GM23338 (cell line): ENCODE data around the gene OR2M7. TPM values are rescaled to one million over a fixed set of nuclear protein-coding genes. Genes with fewer than 3 reads are reported as not detected.

Experiments
- ATAC-seq: fragments of 200-7000 bp; cut with Tn5 transposase; 3 replicates; pipeline ENCODE4 v1.9.1; 2020
- DNase-seq: peaks from one replicate; pipeline ENCODE4 v3.0.0-alpha.2; 2015; ENCODE audit warnings: low spot score
- H2AFZ ChIP-seq: fragments of 200-600 bp; sonication (generic); 2 replicates; pipeline ENCODE4 v1.8.0; 2016; ENCODE audit warnings: antibody characterized with exemption, mild to moderate bottlenecking, moderate library complexity
- H3F3A ChIP-seq: fragments of 200-600 bp; sonication (generic); replicated peaks from 2 replicates; pipeline ENCODE4 v1.8.0; 2017; ENCODE audit warnings: antibody characterized with exemption, mixed run types, low read depth
- H3K27ac ChIP-seq: fragments of 200-600 bp; sonication (generic); 2 replicates; pipeline ENCODE4 v1.6.1; 2016; ENCODE audit warnings: low read depth
- H3K27me3 ChIP-seq: fragments of 200-600 bp; sonication (generic); 2 replicates; pipeline ENCODE4 v1.8.0; 2016; ENCODE audit warnings: mild to moderate bottlenecking, mixed run types, moderate library complexity; ENCODE audit not compliant: insufficient read depth
- H3K36me3 ChIP-seq: fragments of 200-600 bp; sonication (generic); 2 replicates; pipeline ENCODE4 v1.8.0; 2016; ENCODE audit warnings: mild to moderate bottlenecking; ENCODE audit not compliant: insufficient read depth
- H3K4me1 ChIP-seq: fragments of 200-600 bp; sonication (generic); 2 replicates; pipeline ENCODE4 v1.8.0; 2016; ENCODE audit warnings: mild to moderate bottlenecking, moderate library complexity; ENCODE audit not compliant: insufficient read depth
- H3K4me2 ChIP-seq: fragments of 200-600 bp; sonication (generic); 2 replicates; pipeline ENCODE4 v1.7.1; 2017; ENCODE audit warnings: mixed run types
- H3K4me3 ChIP-seq: fragments of 200-600 bp; sonication (generic); 2 replicates; pipeline ENCODE4 v1.6.1; 2016; ENCODE audit warnings: mixed run types
- H3K79me2 ChIP-seq: fragments of 200-600 bp; sonication (generic); replicated peaks from 2 replicates; pipeline ENCODE4 v1.8.0; 2017; ENCODE audit warnings: mild to moderate bottlenecking; ENCODE audit not compliant: insufficient read depth
- H3K9me2 ChIP-seq: fragments of 200-600 bp; sonication (generic); 2 replicates; pipeline ENCODE4 v1.8.0; 2017; ENCODE audit not compliant: insufficient read depth
- H4K20me1 ChIP-seq: fragments of 200-600 bp; sonication (generic); replicated peaks from 2 replicates; pipeline ENCODE4 v1.8.0; 2017; ENCODE audit warnings: mild to moderate bottlenecking; ENCODE audit not compliant: insufficient read depth
- H3K27ac Mint-ChIP-seq: 2 replicates; pipeline ENCODE4 v1.8.0; 2020; ENCODE audit warnings: inconsistent platforms, mild to moderate bottlenecking, moderate library complexity, mixed read lengths
- H3K27me3 Mint-ChIP-seq: 3 replicates; pipeline ENCODE4 v1.8.0; 2022; ENCODE audit warnings: low read depth, mild to moderate bottlenecking, moderate library complexity, mixed read lengths, inconsistent platforms; ENCODE audit not compliant: insufficient read depth, poor library complexity
- H3K36me3 Mint-ChIP-seq: 3 replicates; pipeline ENCODE4 v1.8.0; 2021; ENCODE audit warnings: low read depth, mild to moderate bottlenecking, inconsistent platforms, moderate library complexity, mixed read lengths
- H3K4me1 Mint-ChIP-seq: 3 replicates; pipeline ENCODE4 v1.8.0; 2020; ENCODE audit warnings: mild to moderate bottlenecking, inconsistent platforms, mixed read lengths
- H3K4me3 Mint-ChIP-seq: 3 replicates; pipeline ENCODE4 v1.8.0; 2021; ENCODE audit warnings: moderate library complexity, mild to moderate bottlenecking, inconsistent platforms, mixed read lengths
- H3K9me3 Mint-ChIP-seq: 3 replicates; pipeline ENCODE4 v1.8.0; 2020; ENCODE audit warnings: moderate library complexity, mild to moderate bottlenecking, inconsistent platforms, mixed read lengths
- CREB1 ChIP-seq: fragments of 250-450 bp; sonication (Bioruptor Pico); IDR thresholded peaks from 2 replicates; pipeline ENCODE4 v1.5.0; 2020; ENCODE audit warnings: low read depth, mild to moderate bottlenecking, moderate library complexity
- CTCF ChIP-seq, 2 experiments: fragments of 200-600 bp in 1 of 2; sonication (generic) in 1 of 2; conservative IDR thresholded peaks; 2 replicates each; pipeline versions ENCODE4 v1.5.1 to v1.6.1; 2016 to 2017; ENCODE audit warnings: antibody characterized with exemption in 2 of 2, low read depth in 2 of 2, mild to moderate bottlenecking in 2 of 2, moderate library complexity in 1 of 2
- ETS1 ChIP-seq: IDR thresholded peaks from 2 replicates; pipeline ENCODE4 v1.6.1; 2016; ENCODE audit warnings: antibody characterized with exemption
- EZH2 ChIP-seq: fragments of 200-600 bp; sonication (generic); IDR thresholded peaks from one replicate; pipeline ENCODE4 v1.8.0; 2017; ENCODE audit warnings: antibody characterized with exemption, mild to moderate bottlenecking, low read depth; ENCODE audit not compliant: unreplicated experiment
- EZH2phosphoT487 ChIP-seq: fragments of 200-600 bp; sonication (generic); IDR thresholded peaks from one replicate; pipeline ENCODE4 v1.8.1; 2018; ENCODE audit warnings: antibody characterized with exemption; ENCODE audit not compliant: unreplicated experiment
- JUNB ChIP-seq: IDR thresholded peaks from one replicate; pipeline ENCODE4 v1.6.1; 2016; ENCODE audit warnings: antibody characterized with exemption; ENCODE audit not compliant: unreplicated experiment
- NANOG ChIP-seq: IDR thresholded peaks from 2 replicates; pipeline ENCODE4 v1.6.1; 2016; ENCODE audit warnings: antibody characterized with exemption, borderline replicate concordance
- POLR2AphosphoS5 ChIP-seq: IDR thresholded peaks from 2 replicates; pipeline ENCODE4 v1.6.1; 2016; ENCODE audit warnings: antibody characterized with exemption, low read depth
- STAT1 ChIP-seq: IDR thresholded peaks from one replicate; pipeline ENCODE4 v1.6.1; 2016; ENCODE audit warnings: antibody characterized with exemption; ENCODE audit not compliant: unreplicated experiment
- ZNF114 ChIP-seq: fragments of 250-450 bp; sonication (Bioruptor Pico); IDR thresholded peaks from 2 replicates; pipeline ENCODE4 v1.5.0; 2020; ENCODE audit warnings: mild to moderate bottlenecking, moderate library complexity
- ZNF331 ChIP-seq: fragments of 250-450 bp; sonication (Bioruptor Pico); IDR thresholded peaks from 2 replicates; pipeline ENCODE4 v1.5.0; 2020; ENCODE audit warnings: low read depth, mild to moderate bottlenecking, moderate library complexity
- ZNF462 ChIP-seq: fragments of 250-450 bp; sonication (Bioruptor Pico); IDR thresholded peaks from 2 replicates; pipeline ENCODE4 v1.5.0; 2020; ENCODE audit warnings: mild to moderate bottlenecking, moderate library complexity
- polyA plus RNA-seq: library from polyadenylated mRNA; unstranded; fragments of >200 nt; fragmentation: Nextera tagmentation; extraction: Ambion mirVana; gene quantifications from 2 replicates; pipeline ENCODE4 v1.2.1, GENCODE V29; 2016
- total RNA-seq: library from RNA; depleted of rRNA; stranded (reverse); fragments of >200 nt; shearing (Covaris generic); gene quantifications from 2 replicates; pipeline ENCODE4 v1.2.3, GENCODE V29; 2014
- TF ChIP-seq, protein P1 (sequence below): IDR thresholded peaks from one replicate; pipeline ENCODE4 v1.6.1; 2018; ENCODE audit warnings: antibody characterized with exemption; ENCODE audit not compliant: unreplicated experiment

The OR2M7 gene
- total and polyA plus RNA-seq, 2 experiments from 2014 or later = not detected

- no peaks in the 10 kb centered on the region for H3K4me1 Mint-ChIP-seq
Measured at GRCh38 chr1:248303324-248303723, 21.0 kb downstream of the OR2M7 start, which contains the start of gene OR2T12. Gene OR2T12 (minus strand): TSS chr1:248303424. CDS start chr1:248295578, 7,846 bp downstream.

More at GRCh38 chr1:248303324-248303723, 21.0 kb downstream of the OR2M7 start, which contains the start of gene OR2T12:
- TF ChIP-seq JUNB (no peak), CTCF (conservative IDR thresholded peaks at IDR 0.05; ENCODE audit: low read depth in 2 of 2) (no peak), ZNF331 (CRISPR knock-in tag) (no peak), NANOG (no peak), ZNF114 (CRISPR knock-in tag) (no peak), EZH2phosphoT487 (no peak), ETS1 (no peak), ZNF462 (no peak), CREB1 (CRISPR knock-in tag) (no peak), EZH2 (no peak), STAT1 (no peak), POLR2AphosphoS5 (no peak)
- TF ChIP-seq, protein P1, sequence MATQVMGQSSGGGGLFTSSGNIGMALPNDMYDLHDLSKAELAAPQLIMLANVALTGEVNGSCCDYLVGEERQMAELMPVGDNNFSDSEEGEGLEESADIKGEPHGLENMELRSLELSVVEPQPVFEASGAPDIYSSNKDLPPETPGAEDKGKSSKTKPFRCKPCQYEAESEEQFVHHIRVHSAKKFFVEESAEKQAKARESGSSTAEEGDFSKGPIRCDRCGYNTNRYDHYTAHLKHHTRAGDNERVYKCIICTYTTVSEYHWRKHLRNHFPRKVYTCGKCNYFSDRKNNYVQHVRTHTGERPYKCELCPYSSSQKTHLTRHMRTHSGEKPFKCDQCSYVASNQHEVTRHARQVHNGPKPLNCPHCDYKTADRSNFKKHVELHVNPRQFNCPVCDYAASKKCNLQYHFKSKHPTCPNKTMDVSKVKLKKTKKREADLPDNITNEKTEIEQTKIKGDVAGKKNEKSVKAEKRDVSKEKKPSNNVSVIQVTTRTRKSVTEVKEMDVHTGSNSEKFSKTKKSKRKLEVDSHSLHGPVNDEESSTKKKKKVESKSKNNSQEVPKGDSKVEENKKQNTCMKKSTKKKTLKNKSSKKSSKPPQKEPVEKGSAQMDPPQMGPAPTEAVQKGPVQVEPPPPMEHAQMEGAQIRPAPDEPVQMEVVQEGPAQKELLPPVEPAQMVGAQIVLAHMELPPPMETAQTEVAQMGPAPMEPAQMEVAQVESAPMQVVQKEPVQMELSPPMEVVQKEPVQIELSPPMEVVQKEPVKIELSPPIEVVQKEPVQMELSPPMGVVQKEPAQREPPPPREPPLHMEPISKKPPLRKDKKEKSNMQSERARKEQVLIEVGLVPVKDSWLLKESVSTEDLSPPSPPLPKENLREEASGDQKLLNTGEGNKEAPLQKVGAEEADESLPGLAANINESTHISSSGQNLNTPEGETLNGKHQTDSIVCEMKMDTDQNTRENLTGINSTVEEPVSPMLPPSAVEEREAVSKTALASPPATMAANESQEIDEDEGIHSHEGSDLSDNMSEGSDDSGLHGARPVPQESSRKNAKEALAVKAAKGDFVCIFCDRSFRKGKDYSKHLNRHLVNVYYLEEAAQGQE = no peak
- H3K27ac Mint-ChIP-seq = no peak within 1 kb of the TSS
- peaks cover 22% of the 10 kb centered on the region for H3K36me3 Mint-ChIP-seq
- ATAC-seq (no peak), DNase-seq (no peak)
- Histone ChIP-seq H3K4me1 (no peaks in the 10 kb centered on the region), H3K4me2 (no peak within 1 kb of the TSS), H3K27ac (no peak within 1 kb of the TSS), H4K20me1 (no peaks in the 10 kb centered on the region), H2AFZ (no peak within 1 kb of the TSS), H3F3A (no peaks in the 10 kb centered on the region), H3K79me2 (no peaks in the 10 kb centered on the region), H3K36me3 (0 out of 2 replicates have a peak, but pooled peaks cover 4% of the 10 kb centered on the region), H3K4me3 (no peak within 1 kb of the TSS), H3K9me2 (no peaks in the 10 kb centered on the region), H3K27me3 (no peaks in the 10 kb centered on the region)
- H3K4me3 Mint-ChIP-seq = no peak within 1 kb of the TSS
- H3K27me3 Mint-ChIP-seq = peaks cover 2% of the 10 kb centered on the region
- peaks cover 79% of the 10 kb centered on the region for H3K9me3 Mint-ChIP-seq
